ENCODE data around the gene ZNF460.

- TF ChIP-seq CTCF (IDR thresholded peaks at IDR 0.05), result no peak
- no peak for TF ChIP-seq POLR2A (IDR thresholded peaks at IDR 0.05)
Observed at GRCh38 chr19:57338877-57339276, 58.6 kb downstream of the ZNF460 start.
